ENCODE data around the gene FAM170B. TPM values are rescaled to one million over a fixed set of nuclear protein-coding genes. Genes with fewer than 3 reads are reported as not detected.

Gene FAM170B
- total and polyA plus RNA-seq, 9 of the 15 experiments (the other 6 are each of a cell fraction or from before 2014, with no cell fraction given): 0.11 to 0.21 TPM; not detected in 7

- no peaks in the 10 kb centered on the region for H3K9me1 ChIP-seq (ENCODE audit: control insufficient read depth, insufficient read depth, low read length)
- no TSS peak for BruUV-seq (replicated peaks)
- H3K4me2 ChIP-seq (ENCODE audit: insufficient read depth, low read length): no peak overlapping the region
- H2AFZ ChIP-seq (ENCODE audit: low read depth, low read length): peak overlapping the region; percentile 49
- peak; percentile 58 for TF ChIP-seq BHLHE40 (IDR thresholded peaks at IDR 0.05; ENCODE audit: low read length)
- no peak for TF ChIP-seq KDM4B (IDR thresholded peaks at IDR 0.05; ENCODE audit: borderline replicate concordance in 2 of 2, low read depth in 1 of 2)
- ChIA-PET POLR2A (interaction anchor here (1.1 kb wide), 1 partner anchor 13 kb away, joined by 5 read pairs; no protein-coding TSS in a partner anchor), CTCF (ENCODE audit: low intra/inter-chr PET ratio) (no interaction called here)
- in situ Hi-C loops (cut with MboI) (no loop called here), intact Hi-C loops (cut with micrococcal nuclease) (no loop called here)
- H4K20me1 ChIP-seq (replicated peaks; ENCODE audit: control insufficient read depth, insufficient read depth, low read length): no peaks in the 10 kb centered on the region
- H3K9me3 ChIP-seq (replicated peaks; ENCODE audit: control insufficient read depth, insufficient read depth, low read depth, low read length): peaks cover 5% of the 10 kb centered on the region; the same call in 1 of the 2 replicates
- no peak overlapping the region for H3K4me3 ChIP-seq
- DNase-seq (ENCODE audit: extremely low read depth in 1 of 4, low spot score in 3 of 4): no peak
- 33% methylated on average over 37 of the region's 37 CpGs for WGBS (ENCODE audit: insufficient coverage, low coverage, missing lambda C conversion rate)
- no peak for FAIRE-seq
- no peaks in the 10 kb centered on the region for H3K36me3 ChIP-seq (ENCODE audit: control insufficient read depth, insufficient read depth, low read length)
- H3K9ac ChIP-seq (ENCODE audit: insufficient read depth in 1 of 2, low read depth in 2 of 2, low read length in 2 of 2): peak overlapping the region in 1 of 2 experiments; percentile 66; a peak in 2 of 4 replicates
- peaks cover 16 to 23% of the 10 kb centered on the region in 2 experiments for H3K27me3 ChIP-seq (ENCODE audit: control insufficient read depth in 2 of 2, insufficient read depth in 2 of 2, low read length in 2 of 2)
- H3K27ac ChIP-seq (ENCODE audit: extremely low read depth, low read depth, low read length): no peak overlapping the region
- H3K4me1 ChIP-seq (replicated peaks in 1 of 2; ENCODE audit: control insufficient read depth in 2 of 2, insufficient read depth in 2 of 2, low read length in 2 of 2): peaks cover 3 to 9% of the 10 kb centered on the region in 2 experiments; a peak in 2 of 5 replicates
- peak; percentile 64 for ATAC-seq
- H3K79me2 ChIP-seq (ENCODE audit: control insufficient read depth, insufficient read depth, low read length): no peaks in the 10 kb centered on the region
Observed at GRCh38 chr10:49131507-49132361, 2.1 kb downstream of the FAM170B start.

- peaks cover 3 to 9% of the 10 kb centered on the region in 2 experiments; a peak in 2 of 5 replicates for H3K4me1 ChIP-seq (replicated peaks in 1 of 2; ENCODE audit: control insufficient read depth in 2 of 2, insufficient read depth in 2 of 2, low read length in 2 of 2)
- no peak for DNase-seq (ENCODE audit: extremely low read depth in 1 of 4, low spot score in 3 of 4)
- TF ChIP-seq EP300 (IDR thresholded peaks at IDR 0.05; ENCODE audit: low read length) (no peak), ZNF165 (CRISPR knock-in tag; IDR thresholded peaks at IDR 0.05; ENCODE audit: borderline replicate concordance) (no peak), NUFIP1 (IDR thresholded peaks at IDR 0.05; ENCODE audit: partially characterized antibody) (no peak), HSF4 (CRISPR knock-in tag; IDR thresholded peaks at IDR 0.05; ENCODE audit: borderline replicate concordance) (no peak), PTRF (tag; IDR thresholded peaks at IDR 0.05) (no peak), DLX4 (CRISPR knock-in tag; IDR thresholded peaks at IDR 0.05) (no peak), C11orf30 (IDR thresholded peaks at IDR 0.05; ENCODE audit: low read depth) (no peak), ZNF512 (tag; IDR thresholded peaks at IDR 0.05) (no peak), SIX5 (IDR thresholded peaks at IDR 0.05; ENCODE audit: borderline replicate concordance in 1 of 2, insufficient read depth in 1 of 2, low read depth in 1 of 2, low read length in 2 of 2) (no peak), ERF (CRISPR knock-in tag; IDR thresholded peaks at IDR 0.05) (no peak)
- no peaks in the 10 kb centered on the region for H3K9me3 ChIP-seq (replicated peaks; ENCODE audit: control insufficient read depth, insufficient read depth, low read depth, low read length)
- ChIA-PET CTCF (ENCODE audit: low intra/inter-chr PET ratio) (no interaction called here), POLR2A (no interaction called here)
- ATAC-seq: no peak
- FAIRE-seq: no peak
- H3K4me3 ChIP-seq: no peak overlapping the region
- WGBS (ENCODE audit: insufficient coverage, low coverage, missing lambda C conversion rate): 0% methylated on average over 1 of the region's 1 CpG
- in situ Hi-C loops (cut with MboI): no loop called here
- no peaks in the 10 kb centered on the region for H4K20me1 ChIP-seq (replicated peaks; ENCODE audit: control insufficient read depth, insufficient read depth, low read length)
- no peak overlapping the region for H3K27ac ChIP-seq (ENCODE audit: extremely low read depth, low read depth, low read length)
- no peak overlapping the region for H3K4me2 ChIP-seq (ENCODE audit: insufficient read depth, low read length)
- intact Hi-C loops (cut with micrococcal nuclease): no loop called here
- no peak overlapping the region for H3K9ac ChIP-seq (ENCODE audit: insufficient read depth in 1 of 2, low read depth in 2 of 2, low read length in 2 of 2)
- H3K27me3 ChIP-seq (ENCODE audit: control insufficient read depth in 2 of 2, insufficient read depth in 2 of 2, low read length in 2 of 2): peaks cover 16 to 23% of the 10 kb centered on the region in 2 experiments
- H3K79me2 ChIP-seq (ENCODE audit: control insufficient read depth, insufficient read depth, low read length): no peaks in the 10 kb centered on the region
- H3K9me1 ChIP-seq (ENCODE audit: control insufficient read depth, insufficient read depth, low read length): no peaks in the 10 kb centered on the region
- H3K36me3 ChIP-seq (ENCODE audit: control insufficient read depth, insufficient read depth, low read length): no peaks in the 10 kb centered on the region
- no TSS peak for BruUV-seq (replicated peaks)
- H2AFZ ChIP-seq (ENCODE audit: low read depth, low read length): no peak overlapping the region
Observed at GRCh38 chr10:49129376-49129775, 4.4 kb downstream of the FAM170B start.

Data from K562 (cell line).